ENCODE results near the gene PEX11B. TPM values are rescaled to one million over a fixed set of nuclear protein-coding genes. Genes with fewer than 3 reads are reported as not detected.

PEX11B gene
- total RNA-seq, 1 experiment from 2014 or later = 27.4 TPM

DNA sequence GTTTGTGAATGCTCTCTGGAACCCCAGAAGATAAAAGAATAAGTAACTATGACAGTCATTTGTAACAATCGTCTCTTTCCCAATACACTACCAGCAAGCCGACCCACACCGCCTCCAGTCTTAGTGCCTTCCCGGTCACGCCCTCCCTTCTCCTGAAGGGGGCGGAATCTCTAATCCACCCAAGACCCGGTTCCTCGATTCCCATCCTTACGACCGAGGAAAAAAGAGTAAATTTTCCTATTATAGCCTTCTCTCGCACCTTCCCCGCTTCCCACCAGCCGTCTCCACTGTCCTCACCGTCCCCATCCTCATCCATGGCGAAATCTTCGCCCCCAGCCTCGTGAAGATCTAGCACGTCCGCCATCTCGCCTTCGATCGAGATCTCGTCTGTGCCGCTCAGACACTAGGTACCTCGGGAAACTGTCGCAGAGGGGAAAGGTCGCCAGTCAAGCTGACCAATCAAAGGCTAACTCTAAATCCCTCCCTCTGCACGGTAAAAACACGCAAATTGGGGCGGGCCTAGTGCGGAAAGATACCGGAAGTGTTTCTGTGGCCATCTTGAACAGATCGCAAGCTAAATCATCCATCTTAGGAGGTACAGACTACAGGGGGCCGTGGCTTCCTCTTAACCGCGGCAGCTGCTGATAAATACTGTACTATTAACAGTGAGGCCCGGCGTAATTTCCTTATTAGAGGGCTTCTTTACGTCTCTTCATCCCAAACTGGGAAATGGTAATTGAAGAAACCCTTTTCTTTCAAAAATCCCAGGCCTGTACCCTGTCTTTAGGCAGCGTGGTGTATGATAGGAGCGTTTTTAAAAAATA lies 8.8 kb upstream of the PEX11B start, which contains the start of gene RBM8A:
RBM8A (minus strand) TSS at position 422 of the 824 bp plus-strand sequence; CDS start at position 364, 58 bp downstream.
- intact Hi-C loops (cut with micrococcal nuclease; ENCODE audit: unreplicated experiment) = no loop called here
- ATAC-seq (peak; percentile 99), DNase-seq (ENCODE audit: low read depth, low spot score) (peak; percentile 98)
- peaks cover 18% of the 10 kb centered on the region for H3K4me1 ChIP-seq (ENCODE audit: control insufficient read depth, insufficient read depth, low read length)
- TF ChIP-seq POLR2AphosphoS5 (IDR thresholded peaks at IDR 0.05; ENCODE audit: low read depth, low read length) = peak; percentile 97
- peak; percentile 80 for TF ChIP-seq CTCF (IDR thresholded peaks at IDR 0.05)
- TF ChIP-seq, protein P1, sequence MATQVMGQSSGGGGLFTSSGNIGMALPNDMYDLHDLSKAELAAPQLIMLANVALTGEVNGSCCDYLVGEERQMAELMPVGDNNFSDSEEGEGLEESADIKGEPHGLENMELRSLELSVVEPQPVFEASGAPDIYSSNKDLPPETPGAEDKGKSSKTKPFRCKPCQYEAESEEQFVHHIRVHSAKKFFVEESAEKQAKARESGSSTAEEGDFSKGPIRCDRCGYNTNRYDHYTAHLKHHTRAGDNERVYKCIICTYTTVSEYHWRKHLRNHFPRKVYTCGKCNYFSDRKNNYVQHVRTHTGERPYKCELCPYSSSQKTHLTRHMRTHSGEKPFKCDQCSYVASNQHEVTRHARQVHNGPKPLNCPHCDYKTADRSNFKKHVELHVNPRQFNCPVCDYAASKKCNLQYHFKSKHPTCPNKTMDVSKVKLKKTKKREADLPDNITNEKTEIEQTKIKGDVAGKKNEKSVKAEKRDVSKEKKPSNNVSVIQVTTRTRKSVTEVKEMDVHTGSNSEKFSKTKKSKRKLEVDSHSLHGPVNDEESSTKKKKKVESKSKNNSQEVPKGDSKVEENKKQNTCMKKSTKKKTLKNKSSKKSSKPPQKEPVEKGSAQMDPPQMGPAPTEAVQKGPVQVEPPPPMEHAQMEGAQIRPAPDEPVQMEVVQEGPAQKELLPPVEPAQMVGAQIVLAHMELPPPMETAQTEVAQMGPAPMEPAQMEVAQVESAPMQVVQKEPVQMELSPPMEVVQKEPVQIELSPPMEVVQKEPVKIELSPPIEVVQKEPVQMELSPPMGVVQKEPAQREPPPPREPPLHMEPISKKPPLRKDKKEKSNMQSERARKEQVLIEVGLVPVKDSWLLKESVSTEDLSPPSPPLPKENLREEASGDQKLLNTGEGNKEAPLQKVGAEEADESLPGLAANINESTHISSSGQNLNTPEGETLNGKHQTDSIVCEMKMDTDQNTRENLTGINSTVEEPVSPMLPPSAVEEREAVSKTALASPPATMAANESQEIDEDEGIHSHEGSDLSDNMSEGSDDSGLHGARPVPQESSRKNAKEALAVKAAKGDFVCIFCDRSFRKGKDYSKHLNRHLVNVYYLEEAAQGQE (IDR thresholded peaks at IDR 0.05; ENCODE audit: insufficient read depth in 1 of 2, low read depth in 2 of 2, low read length in 1 of 2) = no peak
- peak; percentile 59; the same call in 1 of the 2 replicates for TF ChIP-seq SIN3A (IDR thresholded peaks at IDR 0.05; ENCODE audit: borderline replicate concordance, insufficient read depth, low read depth, low read length)
- TF ChIP-seq TCF7L2 (IDR thresholded peaks at IDR 0.05; ENCODE audit: low read depth, low read length) = 0 out of 2 replicates have a peak, but pooled peaks have one; percentile 16
- ChIA-PET CTCF (interaction anchor here (0.6 to 1.0 kb wide), 5 partner anchors 22 to 82 kb away, joined by 3 to 7 read pairs (median 6); partner anchors contain the start of gene NUDT17), POLR2A (interaction anchor here (0.5 to 2.4 kb wide), 8 partner anchors 9 to 174 kb away, joined by 3 to 16 read pairs (median 7); partner anchors contain the start of genes ANKRD34A, LIX1L, PEX11B and POLR3GL)
- H3K27me3 ChIP-seq (ENCODE audit: control insufficient read depth, insufficient read depth, low read length) = no peaks in the 10 kb centered on the region
- BruUV-seq (replicated peaks) = no TSS peak
- H3K9me3 ChIP-seq (ENCODE audit: control insufficient read depth, insufficient read depth, low read depth, low read length) = no peaks in the 10 kb centered on the region
- in situ Hi-C loops (cut with HindIII; ENCODE audit: low pct_unique_long_range_greater_than_20kb, low sequenced_read_pairs) = no loop called here
- peaks cover 16% of the 10 kb centered on the region for H3K36me3 ChIP-seq (ENCODE audit: control insufficient read depth, insufficient read depth, low read length)
- peak within 1 kb of the TSS; percentile 100 for H3K27ac ChIP-seq (ENCODE audit: low read length)
- peak within 1 kb of the TSS; percentile 74 to 99 for H3K4me3 ChIP-seq (ENCODE audit: low read depth in 2 of 2, low read length in 2 of 2)

- Histone ChIP-seq H3K4me1 (ENCODE audit: control insufficient read depth, insufficient read depth, low read length) (peaks cover 18% of the 10 kb centered on the region), H3K27me3 (ENCODE audit: control insufficient read depth, insufficient read depth, low read length) (no peaks in the 10 kb centered on the region), H3K9me3 (ENCODE audit: control insufficient read depth, insufficient read depth, low read depth, low read length) (no peaks in the 10 kb centered on the region), H3K27ac (ENCODE audit: low read length) (peak overlapping the region; percentile 100), H3K36me3 (ENCODE audit: control insufficient read depth, insufficient read depth, low read length) (peaks cover 16% of the 10 kb centered on the region), H3K4me3 (ENCODE audit: low read depth in 2 of 2, low read length in 2 of 2) (peak overlapping the region; percentile 74 to 99)
- DNase-seq (ENCODE audit: low read depth, low spot score) = no peak
- in situ Hi-C loops (cut with HindIII; ENCODE audit: low pct_unique_long_range_greater_than_20kb, low sequenced_read_pairs) (no loop called here), intact Hi-C loops (cut with micrococcal nuclease; ENCODE audit: unreplicated experiment) (no loop called here)
- BruUV-seq (replicated peaks) = TSS peak; percentile 92
- TF ChIP-seq CTCF (IDR thresholded peaks at IDR 0.05) (no peak), SIN3A (IDR thresholded peaks at IDR 0.05; ENCODE audit: borderline replicate concordance, insufficient read depth, low read depth, low read length) (no peak), TCF7L2 (IDR thresholded peaks at IDR 0.05; ENCODE audit: low read depth, low read length) (no peak), POLR2AphosphoS5 (IDR thresholded peaks at IDR 0.05; ENCODE audit: low read depth, low read length) (no peak)
- TF ChIP-seq, protein P1 (IDR thresholded peaks at IDR 0.05; ENCODE audit: insufficient read depth in 1 of 2, low read depth in 2 of 2, low read length in 1 of 2) = no peak
- ChIA-PET POLR2A (interaction anchor here (0.5 to 2.4 kb wide), 5 partner anchors 8 to 59 kb away, joined by 3 to 12 read pairs (median 8); partner anchors contain the start of genes ANKRD34A, LIX1L, PEX11B and POLR3GL), CTCF (no interaction called here)
- peak; percentile 42 for ATAC-seq
These were observed 8.2 kb upstream of the PEX11B start for GRCh38 chr1:145926686-145927062.
